Caki2 (cell line): ENCODE data around the gene SFXN3. TPM values are rescaled to one million over a fixed set of nuclear protein-coding genes. Genes with fewer than 3 reads are reported as not detected.

Experiments
- DNase-seq: peaks from one replicate; pipeline ENCODE4 v3.0.0-alpha.2; 2015; ENCODE audit warnings: low read depth
- in situ Hi-C: cut with HindIII; loops from 2 replicates; pipeline ENCODE4 v1.10.0; 2016; ENCODE audit warnings: low sequenced_read_pairs, low pct_unique_long_range_greater_than_20kb, mixed read lengths
- total RNA-seq: library from RNA; depleted of rRNA; stranded (reverse); fragments of >200 nt; shearing (Covaris generic); gene quantifications from 2 replicates; pipeline ENCODE4 v1.2.3, GENCODE V29; 2014; ENCODE audit warnings: low replicate concordance

Gene SFXN3
- total RNA-seq, 1 experiment from 2014 or later = 46.5 TPM

DNA sequence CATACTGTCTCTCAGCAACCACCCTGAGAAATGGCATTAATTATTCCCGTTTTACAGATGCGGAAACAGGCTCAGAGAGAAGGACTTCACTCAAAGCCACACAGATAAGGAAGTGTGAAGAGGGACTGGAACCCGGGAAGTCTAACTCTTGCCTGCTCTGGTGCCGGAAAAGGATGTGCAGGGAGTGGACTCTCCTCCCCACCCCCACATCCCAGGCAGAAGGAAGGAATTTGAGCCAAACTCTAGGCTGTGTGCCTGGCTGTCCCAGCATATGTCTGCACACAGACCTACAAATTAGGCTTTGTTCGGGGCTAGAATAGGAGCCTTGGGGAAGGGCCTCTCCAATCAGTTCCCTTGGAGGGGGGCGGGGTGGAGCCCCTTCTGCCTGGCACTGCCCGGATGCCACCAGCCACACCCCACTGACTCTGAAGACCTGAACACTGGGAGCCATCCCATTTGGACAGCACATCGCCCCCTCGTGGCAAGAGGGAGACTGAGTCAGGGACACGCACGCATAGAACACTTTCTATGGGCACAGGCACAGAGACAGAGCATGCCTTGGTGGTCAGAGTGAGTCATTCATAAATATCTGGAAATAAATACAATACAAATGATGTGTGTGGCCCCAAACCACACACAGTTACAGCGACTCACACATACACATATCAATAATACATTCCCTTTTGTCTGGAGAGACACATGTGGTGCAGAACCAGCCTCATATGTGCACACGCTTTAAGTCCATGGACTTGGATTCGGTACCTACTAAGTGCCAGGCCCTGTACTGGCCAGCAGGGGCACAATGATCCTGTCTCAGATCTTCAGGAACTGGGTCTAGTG is 18.3 kb upstream of the SFXN3 start:
- peak; percentile 89 for DNase-seq
- in situ Hi-C loops = no loop called here

DNA sequence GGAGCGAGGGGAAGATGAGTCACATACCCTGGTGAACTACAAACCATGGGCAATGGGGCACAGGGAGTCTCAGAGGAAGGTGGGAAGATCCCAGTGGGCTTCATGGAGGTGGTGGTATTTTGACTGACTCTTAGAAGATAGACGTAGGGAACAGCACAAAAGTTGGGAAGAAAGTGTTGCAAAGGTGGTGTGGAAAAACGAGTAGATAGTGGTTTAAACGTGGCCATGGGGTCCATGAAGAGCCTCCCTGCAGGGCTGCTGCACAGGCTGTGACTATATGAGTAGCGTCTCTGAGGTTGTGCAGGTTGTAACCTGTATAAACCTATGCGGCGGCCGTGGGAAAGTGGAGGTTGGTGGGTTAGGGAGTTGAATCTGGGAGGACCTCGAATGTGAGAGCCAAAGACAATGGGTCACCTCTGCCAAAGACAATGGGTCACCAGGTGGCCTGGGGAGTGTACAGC is 17.6 kb upstream of the SFXN3 start:
- in situ Hi-C loops = no loop called here
- DNase-seq = no peak

DNA sequence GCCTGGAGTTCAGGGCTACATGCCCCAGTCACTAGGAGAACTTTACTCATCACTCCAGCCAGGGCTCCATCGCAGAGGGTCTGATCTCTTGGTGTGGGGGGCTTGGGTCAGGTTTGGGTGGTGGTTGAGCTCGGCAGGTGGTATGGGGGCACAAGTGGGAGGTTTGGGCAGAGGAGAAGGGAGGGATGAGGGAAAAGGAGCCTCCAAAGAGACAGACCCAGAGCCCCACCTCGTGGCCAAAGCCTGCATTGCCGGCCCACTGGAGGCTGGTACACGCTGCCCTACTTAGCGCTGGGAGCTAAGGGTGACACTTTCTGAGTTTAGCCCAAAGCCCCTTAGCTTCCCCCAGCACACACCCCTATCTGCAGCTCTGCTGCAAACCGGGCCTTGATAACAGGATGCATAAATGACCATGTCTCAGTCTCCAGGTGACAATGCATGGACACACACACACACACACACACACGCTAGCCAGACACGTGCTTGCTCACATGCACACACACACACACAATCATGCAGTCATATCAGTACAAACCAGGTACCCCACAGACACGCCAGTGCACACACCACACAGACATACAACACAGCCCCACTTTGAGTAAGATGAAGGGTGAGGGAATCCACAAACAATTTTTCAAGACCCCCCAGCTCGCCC is 16.7 kb upstream of the SFXN3 start:
- in situ Hi-C loops = no loop called here
- peak; percentile 66 for DNase-seq

DNA sequence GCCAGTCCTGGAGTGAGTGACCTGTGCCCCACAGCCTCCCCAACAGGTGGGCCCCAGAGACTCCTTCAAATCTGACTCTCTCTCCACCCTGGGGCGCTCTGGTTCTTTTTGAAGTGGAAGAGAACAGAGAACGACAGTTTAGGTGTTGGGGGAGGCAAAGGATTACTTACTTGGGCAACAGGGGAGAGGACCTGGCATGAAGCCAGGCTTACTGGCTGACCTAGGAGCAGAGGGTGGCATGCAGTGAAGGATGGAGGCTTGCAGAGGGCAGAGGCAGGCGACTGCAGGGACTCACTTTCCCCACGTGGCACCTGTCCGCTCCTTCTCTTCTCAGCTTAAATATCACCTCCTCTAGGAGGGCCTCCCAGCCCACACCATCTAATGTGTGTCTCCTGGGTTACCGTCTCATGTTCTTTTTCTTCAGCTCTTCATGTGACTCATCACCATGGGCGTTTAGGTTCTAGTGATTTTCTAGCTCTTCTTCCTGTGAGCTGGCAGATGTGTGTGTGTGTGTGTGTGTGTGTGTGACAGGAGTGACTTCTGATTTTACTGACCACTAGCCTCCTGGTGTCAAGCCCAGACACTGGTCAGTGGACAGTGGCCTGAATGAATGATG is 16.0 kb upstream of the SFXN3 start:
- DNase-seq = peak; percentile 81
- in situ Hi-C loops = no loop called here

DNA sequence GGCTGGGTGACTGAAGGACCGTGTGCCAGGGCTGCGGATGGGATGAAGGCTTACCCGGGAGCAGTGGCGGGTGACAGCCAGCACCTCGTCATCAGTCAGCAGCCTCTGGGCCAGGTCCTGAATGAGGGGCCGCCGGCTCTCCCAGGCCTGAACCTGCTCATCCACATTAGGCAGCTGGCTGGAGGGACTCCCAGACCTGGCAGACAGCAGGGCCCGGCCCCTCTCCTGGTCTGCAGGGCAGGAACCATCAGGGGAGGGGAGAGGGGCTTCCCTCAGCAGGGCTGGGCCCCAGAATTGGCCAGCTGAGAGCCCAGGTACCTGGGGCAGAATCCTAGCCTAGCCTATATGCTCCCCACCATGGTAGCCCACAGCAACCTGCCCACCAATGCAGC is 15.5 kb upstream of the SFXN3 start:
- in situ Hi-C loops = no loop called here
- no peak for DNase-seq

GRCh38 chr10:101016814-101017213 is 14.2 kb upstream of the SFXN3 start:
- no peak for DNase-seq
- in situ Hi-C loops = no loop called here

DNA sequence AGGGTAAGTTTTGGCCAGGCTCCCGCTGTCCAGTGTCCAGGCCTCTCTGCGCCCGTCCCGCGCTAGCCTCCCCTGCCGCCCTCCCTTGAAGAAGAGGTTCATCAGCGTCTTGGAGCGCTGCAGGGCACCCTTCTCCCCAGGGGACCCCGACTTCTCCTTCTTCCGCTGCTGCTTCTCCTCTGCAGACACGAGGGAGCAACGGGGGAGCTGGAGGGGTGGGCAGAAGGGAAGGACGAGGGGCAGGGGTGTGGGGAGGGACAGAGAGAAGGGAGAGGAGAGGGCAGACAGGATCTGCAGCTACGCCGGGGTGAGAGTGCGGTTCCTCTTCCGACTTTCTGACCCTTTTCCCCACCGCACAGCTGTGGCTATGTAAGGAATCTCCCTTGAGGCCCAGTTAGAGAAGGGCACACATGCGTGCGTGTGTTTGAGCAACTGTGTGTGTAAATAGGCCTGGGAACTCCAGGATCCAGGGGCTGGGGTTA is 12.9 kb upstream of the SFXN3 start:
- in situ Hi-C loops = no loop called here
- DNase-seq = no peak

- in situ Hi-C loops = no loop called here
- DNase-seq = peak; percentile 46
Observed at GRCh38 chr10:101018600-101019439, 12.2 kb upstream of the SFXN3 start.

- in situ Hi-C loops = no loop called here
- no peak for DNase-seq
Observed at GRCh38 chr10:101019440-101019703, 11.7 kb upstream of the SFXN3 start.

GRCh38 chr10:101020427-101021075 is 10.5 kb upstream of the SFXN3 start:
- DNase-seq = no peak
- in situ Hi-C loops = no loop called here

DNA sequence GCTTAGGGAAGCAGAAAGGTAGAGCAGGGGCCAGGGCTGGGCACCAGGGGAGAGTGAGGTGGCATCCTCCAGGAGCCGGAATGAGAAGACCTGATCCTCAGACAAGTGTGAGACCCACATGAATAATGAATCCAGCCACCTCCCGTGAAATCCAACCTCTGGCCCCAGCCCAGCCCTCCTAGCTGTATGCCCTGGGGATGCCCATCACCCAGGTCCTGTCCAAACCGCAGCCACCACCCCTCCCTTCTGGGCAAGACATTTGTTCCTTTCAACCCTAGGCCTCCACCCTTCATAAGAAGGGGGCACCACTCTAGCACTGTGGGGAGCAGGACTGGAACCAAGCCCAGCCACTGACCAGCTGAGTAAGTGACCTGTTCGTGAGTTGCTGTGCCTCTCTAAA is 9.8 kb upstream of the SFXN3 start:
- in situ Hi-C loops = no loop called here
- DNase-seq = no peak

DNA sequence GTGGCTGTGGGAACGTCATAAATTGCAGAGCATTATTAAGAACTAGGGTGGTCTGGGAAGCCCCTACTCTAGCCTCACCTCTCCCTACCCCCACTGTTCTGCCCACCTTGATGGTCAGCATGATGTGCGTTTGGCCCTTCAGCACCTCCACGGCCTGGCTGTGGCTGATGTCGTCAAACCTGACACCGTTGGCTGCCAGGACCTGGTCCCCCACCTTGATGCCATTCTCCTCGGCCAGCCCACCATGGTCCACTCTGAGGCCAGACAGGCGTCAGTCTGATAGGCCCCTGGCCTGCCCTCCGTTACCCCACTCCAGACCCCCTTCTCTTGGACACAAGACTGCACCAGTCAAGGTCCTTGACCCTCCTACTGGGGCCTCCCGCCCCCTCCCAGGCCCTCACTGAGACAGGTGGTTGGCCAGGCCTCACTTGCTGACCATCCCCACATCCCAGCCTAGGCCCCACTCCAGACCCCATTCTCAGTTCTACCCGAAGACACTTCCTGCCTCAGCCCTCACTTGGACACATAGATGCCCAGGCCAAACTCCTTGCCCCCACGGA is 9.3 kb upstream of the SFXN3 start:
- no peak for DNase-seq
- in situ Hi-C loops = no loop called here

- in situ Hi-C loops = no loop called here
Observed at GRCh38 chr10:101022967-101023705, 7.9 kb upstream of the SFXN3 start.

GRCh38 chr10:101027106-101027720 is 3.8 kb upstream of the SFXN3 start:
- no peak for DNase-seq
- in situ Hi-C loops = no loop called here

More at GRCh38 chr10:101022967-101023705, 7.9 kb upstream of the SFXN3 start:
- DNase-seq = no peak

- DNase-seq = peak; percentile 59
- in situ Hi-C loops = no loop called here
Observed at GRCh38 chr10:101028446-101029337, 2.3 kb upstream of the SFXN3 start.
